A549 (cell line): Measurements from ENCODE around the gene SLC11A1. TPM values are rescaled to one million over a fixed set of nuclear protein-coding genes. Genes with fewer than 3 reads are reported as not detected.

ENCODE experiments used
- ATAC-seq, 2 experiments: fragments of 200-7000 bp in 1 of 2; fragments of >200 bp in 1 of 2; cut with Nextera tagmentation in 1 of 2; cut with Tn5 transposase in 1 of 2; 3 replicates each; pipeline versions ENCODE4 v1.8.0 to v1.9.1; 2018 to 2020; ENCODE audit warnings: mild to moderate bottlenecking in 1 of 2, moderate library complexity in 1 of 2
- CTCF ChIA-PET: fragments of 300-600 bp; sonication (Branson Sonifier 250); formaldehyde crosslinking; extraction: SDS; loops from one replicate; lab custom pipeline; 2021; ENCODE audit warnings: antibody characterized with exemption, inconsistent platforms; lab: Yijun Ruan, JAX
- POLR2A ChIA-PET: fragments of 350-600 bp; formaldehyde crosslinking; extraction: SDS; loops from one replicate; lab custom pipeline; 2021; ENCODE audit warnings: antibody characterized with exemption, inconsistent platforms; lab: Yijun Ruan, JAX
- DNase-seq, 2 experiments: peaks; one replicate each; pipeline versions ENCODE4 v3.0.0 to v3.0.0-alpha.2; 2011 to 2016; ENCODE audit warnings: low read depth in 1 of 2, low spot score in 1 of 2
- FAIRE-seq: peaks from 2 replicates; lab custom pipeline; 2011; peaks lifted over from hg19 to GRCh38; lab: Jason Lieb, UNC
- H3K27ac ChIP-seq, 2 experiments: fragments of >200 bp; sonication (Bioruptor Twin); formaldehyde crosslinking; 3 replicates each; pipeline ENCODE4 v1.5.1; 2016 to 2017
- H3K4me1 ChIP-seq: fragments of >200 bp; sonication (Bioruptor Twin); formaldehyde crosslinking; 3 replicates; pipeline ENCODE4 v1.6.1; 2016
- H3K4me2 ChIP-seq: fragments of >200 bp; sonication (Bioruptor Twin); formaldehyde crosslinking; 3 replicates; pipeline ENCODE4 v1.6.1; 2016
- H3K4me3 ChIP-seq: fragments of >200 bp; sonication (Bioruptor Twin); formaldehyde crosslinking; 3 replicates; pipeline ENCODE4 v1.5.1; 2016
- H3K9me3 ChIP-seq: fragments of >200 bp; sonication (Bioruptor Twin); formaldehyde crosslinking; 3 replicates; pipeline ENCODE4 v1.6.1; 2016
- BCL3 ChIP-seq: fragments of >200 bp; sonication (Bioruptor Twin); formaldehyde crosslinking; IDR thresholded peaks from 3 replicates; pipeline ENCODE4 v1.6.1; 2016
- BHLHE40 ChIP-seq: IDR thresholded peaks from 2 replicates; pipeline ENCODE4 v1.6.1; 2012; ENCODE audit warnings: low read depth, low read length, inconsistent platforms
- CBX8 ChIP-seq: fragments of 200-600 bp; sonication (generic); IDR thresholded peaks from 2 replicates; pipeline ENCODE4 v1.6.1; 2016
- E2F6 ChIP-seq: IDR thresholded peaks from 2 replicates; pipeline ENCODE4 v1.6.1; 2012; ENCODE audit warnings: low read depth, borderline replicate concordance
- ELK1 ChIP-seq: fragments of 150-350 bp; IDR thresholded peaks from 2 replicates; pipeline ENCODE4 v1.6.1; 2014; ENCODE audit warnings: low read depth, mild to moderate bottlenecking, low read length
- FOSB ChIP-seq: fragments of 250-450 bp; sonication (Bioruptor Pico); IDR thresholded peaks from 2 replicates; pipeline ENCODE4 v1.5.0; 2020; ENCODE audit warnings: mild to moderate bottlenecking, moderate library complexity
- FOSL2 ChIP-seq, 2 experiments: fragments of 450-650 bp in 1 of 2; fragments of >200 bp in 1 of 2; sonication (Bioruptor Twin) in 1 of 2; formaldehyde crosslinking; IDR thresholded peaks; 2 replicates each; pipeline versions ENCODE4 v1.5.0 to v1.6.1; 2016 to 2020; ENCODE audit warnings: mild to moderate bottlenecking in 1 of 2, moderate library complexity in 1 of 2
- GATA3 ChIP-seq: IDR thresholded peaks from 2 replicates; pipeline ENCODE4 v1.6.1; 2012; ENCODE audit warnings: borderline replicate concordance
- HDAC2 ChIP-seq: fragments of 200-600 bp; sonication (generic); IDR thresholded peaks from 2 replicates; pipeline ENCODE4 v1.6.1; 2016
- HEYL ChIP-seq: fragments of 250-450 bp; sonication (Bioruptor Pico); IDR thresholded peaks from 2 replicates; pipeline ENCODE4 v1.8.0; 2021; ENCODE audit warnings: mild to moderate bottlenecking, moderate library complexity
- JUN ChIP-seq, 2 experiments: fragments of >200 bp; sonication (Bioruptor Twin); formaldehyde crosslinking; IDR thresholded peaks; 2 replicates in 1 of 2; 3 replicates in 1 of 2; pipeline ENCODE4 v1.6.1; 2016 to 2017
- JUNB ChIP-seq: fragments of >200 bp; sonication (Bioruptor Twin); formaldehyde crosslinking; IDR thresholded peaks from 2 replicates; pipeline ENCODE4 v1.6.1; 2016
- KDM5A ChIP-seq: fragments of 200-600 bp; sonication (generic); IDR thresholded peaks from 2 replicates; pipeline ENCODE4 v1.6.1; 2016; ENCODE audit warnings: antibody characterized with exemption, mild to moderate bottlenecking
- MAX ChIP-seq: IDR thresholded peaks from 2 replicates; pipeline ENCODE4 v1.6.1; 2012
- MAZ ChIP-seq: fragments of 150-350 bp; IDR thresholded peaks from 2 replicates; pipeline ENCODE4 v1.6.1; 2014; ENCODE audit warnings: antibody characterized with exemption, low read depth, low read length, borderline replicate concordance
- NFE2L2 ChIP-seq: fragments of 150-350 bp; conservative IDR thresholded peaks from 2 replicates; pipeline ENCODE4 v1.6.1; 2014; ENCODE audit warnings: low read length
- NR3C1 ChIP-seq: fragments of >200 bp; sonication (Bioruptor Twin); formaldehyde crosslinking; IDR thresholded peaks from 3 replicates; pipeline ENCODE4 v1.6.1; 2017
- PBX3 ChIP-seq: IDR thresholded peaks from 2 replicates; pipeline ENCODE4 v1.6.1; 2012
- POLR2AphosphoS2 ChIP-seq: conservative IDR thresholded peaks from 2 replicates; pipeline ENCODE4 v1.6.1; 2012; ENCODE audit warnings: low read length, improper control_type of control experiment, inconsistent platforms
- RFX5 ChIP-seq: fragments of 450-650 bp; IDR thresholded peaks from 2 replicates; pipeline ENCODE4 v1.7.1; 2014; ENCODE audit warnings: antibody characterized with exemption, mild to moderate bottlenecking, moderate library complexity
- USF2 ChIP-seq: fragments of 450-650 bp; IDR thresholded peaks from 2 replicates; pipeline ENCODE4 v1.6.1; 2014; ENCODE audit warnings: antibody characterized with exemption
- ZNF302 ChIP-seq: fragments of 250-450 bp; sonication (Bioruptor Pico); IDR thresholded peaks from 2 replicates; pipeline ENCODE4 v1.9.0; 2021; ENCODE audit warnings: inconsistent platforms, mild to moderate bottlenecking, moderate library complexity
- WGBS: methylation state at CpG from one replicate; pipeline ENCODE4 v1.1.6; 2017; ENCODE audit errors: missing lambda C conversion rate; 5-methylcytosine and 5-hydroxymethylcytosine counted together
- polyA plus RNA-seq, 4 experiments: library from polyadenylated mRNA; depleted of rRNA in 3 of 4; stranded (reverse); fragments of >200 nt; fragmentation: RNase III in 1 of 4; extraction: RNeasy Plus Mini Kit Qiagen cat#74134 plus additional on column Dnase treatment in 1 of 4; gene quantifications; 2 replicates in 3 of 4; 3 replicates in 1 of 4; pipeline ENCODE4 v1.2.3, GENCODE V29; 2011 to 2017

Gene SLC11A1
- polyA plus RNA-seq, 2 of the 4 experiments (the other 2 are of a cell fraction), result 0.18 to 0.52 TPM

GRCh38 chr2:218435003-218435982, 53.2 kb downstream of the SLC11A1 start:
- ATAC-seq (no peak), DNase-seq (no peak), FAIRE-seq (no peak)
- no peak for TF ChIP-seq ELK1
- no peak for TF ChIP-seq JUN (IDR thresholded peaks at IDR 0.05)
- TF ChIP-seq ZNF302 (CRISPR knock-in tag), result no peak
- TF ChIP-seq HEYL (CRISPR knock-in tag), result no peak
- TF ChIP-seq POLR2AphosphoS2, result no peak
- TF ChIP-seq BCL3, result no peak
- TF ChIP-seq GATA3, result no peak
- no peak for TF ChIP-seq CBX8
- no peak for TF ChIP-seq NR3C1
- TF ChIP-seq FOSB (CRISPR knock-in tag), result no peak
- TF ChIP-seq MAX, result no peak
- no peak for TF ChIP-seq KDM5A
- TF ChIP-seq E2F6, result no peak
- TF ChIP-seq FOSL2 (IDR thresholded peaks at IDR 0.05), result no peak
- no peak for TF ChIP-seq FOSL2 (CRISPR knock-in tag; IDR thresholded peaks at IDR 0.05)
- TF ChIP-seq BHLHE40, result no peak
- no peak for TF ChIP-seq PBX3
- no peak for TF ChIP-seq JUNB
- Histone ChIP-seq H3K4me2 (no peak overlapping the region), H3K4me1 (no peaks in the 10 kb centered on the region), H3K27ac (no peak overlapping the region), H3K9me3 (no peaks in the 10 kb centered on the region), H3K4me3 (no peak overlapping the region)
- CTCF ChIA-PET, result no interaction called here
- POLR2A ChIA-PET, result interaction anchor here (0.6 kb wide), 1 partner anchor 29 kb away, joined by 3 read pairs; no protein-coding TSS in a partner anchor
- 94% methylated on average over 10 of the region's 11 CpGs for WGBS

GRCh38 chr2:218436992-218437391, 54.9 kb downstream of the SLC11A1 start:
- no peaks in the 10 kb centered on the region for H3K4me1 ChIP-seq
- CTCF ChIA-PET, result interaction anchor here (1.4 kb wide), 1 partner anchor 29 kb away, joined by 3 read pairs; no protein-coding TSS in a partner anchor
- 82% methylated on average over 3 of the region's 5 CpGs for WGBS
- H3K4me2 ChIP-seq, result no peak overlapping the region
- H3K27ac ChIP-seq, result no peak overlapping the region
- DNase-seq (no peak), ATAC-seq (no peak), FAIRE-seq (no peak)
- POLR2A ChIA-PET, result no interaction called here
- TF ChIP-seq RFX5 (no peak), MAZ (no peak), USF2 (no peak), NFE2L2 (no peak), FOSL2 (IDR thresholded peaks at IDR 0.05) (no peak), FOSL2 (CRISPR knock-in tag; IDR thresholded peaks at IDR 0.05) (no peak), HDAC2 (no peak)
- no peak overlapping the region for H3K4me3 ChIP-seq
- H3K9me3 ChIP-seq, result no peaks in the 10 kb centered on the region
